ENCODE results near the gene CRYBA4. TPM values are rescaled to one million over a fixed set of nuclear protein-coding genes. Genes with fewer than 3 reads are reported as not detected.
A peak's percentile ranks its signal among the peaks of the same experiment; 100 is the strongest.

The CRYBA4 gene
- total RNA-seq, 1 donor from 2014 or later = not detected

DNA sequence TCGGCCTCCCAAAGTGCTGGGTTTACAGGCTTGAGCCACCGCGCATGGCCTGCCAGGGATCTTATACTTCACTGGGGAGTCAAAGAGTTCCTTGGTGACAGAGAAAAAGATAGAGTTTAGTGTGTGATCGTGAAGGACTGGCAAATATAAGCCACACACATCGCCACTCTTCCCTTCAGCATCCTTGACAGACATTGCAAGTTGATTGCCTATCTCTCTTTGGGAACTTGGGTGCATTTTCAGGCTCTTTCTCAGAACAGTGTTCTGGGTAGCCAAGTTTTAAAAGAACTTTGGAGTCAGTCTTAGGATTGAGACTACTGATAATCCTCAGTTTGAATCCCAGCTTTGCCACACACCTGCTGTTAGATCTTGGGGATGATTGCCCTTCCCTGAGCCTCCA lies 55.5 kb downstream of the CRYBA4 start:
- Mint-ChIP-seq H3K36me3 (ENCODE audit: low read depth) (peaks cover 6% of the 10 kb centered on the region), H3K27me3 (ENCODE audit: low read depth) (no peaks in the 10 kb centered on the region), H3K4me3 (peak overlapping the region; percentile 44), H3K4me1 (peaks cover 58% of the 10 kb centered on the region), H3K9me3 (no peaks in the 10 kb centered on the region), H3K27ac (ENCODE audit: unreplicated experiment) (no peak overlapping the region)
- DNase-seq (ENCODE audit: low read depth, low spot score) = no peak
- TF ChIP-seq, protein P1, sequence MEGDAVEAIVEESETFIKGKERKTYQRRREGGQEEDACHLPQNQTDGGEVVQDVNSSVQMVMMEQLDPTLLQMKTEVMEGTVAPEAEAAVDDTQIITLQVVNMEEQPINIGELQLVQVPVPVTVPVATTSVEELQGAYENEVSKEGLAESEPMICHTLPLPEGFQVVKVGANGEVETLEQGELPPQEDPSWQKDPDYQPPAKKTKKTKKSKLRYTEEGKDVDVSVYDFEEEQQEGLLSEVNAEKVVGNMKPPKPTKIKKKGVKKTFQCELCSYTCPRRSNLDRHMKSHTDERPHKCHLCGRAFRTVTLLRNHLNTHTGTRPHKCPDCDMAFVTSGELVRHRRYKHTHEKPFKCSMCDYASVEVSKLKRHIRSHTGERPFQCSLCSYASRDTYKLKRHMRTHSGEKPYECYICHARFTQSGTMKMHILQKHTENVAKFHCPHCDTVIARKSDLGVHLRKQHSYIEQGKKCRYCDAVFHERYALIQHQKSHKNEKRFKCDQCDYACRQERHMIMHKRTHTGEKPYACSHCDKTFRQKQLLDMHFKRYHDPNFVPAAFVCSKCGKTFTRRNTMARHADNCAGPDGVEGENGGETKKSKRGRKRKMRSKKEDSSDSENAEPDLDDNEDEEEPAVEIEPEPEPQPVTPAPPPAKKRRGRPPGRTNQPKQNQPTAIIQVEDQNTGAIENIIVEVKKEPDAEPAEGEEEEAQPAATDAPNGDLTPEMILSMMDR (conservative IDR thresholded peaks at IDR 0.05) = no peak

DNA sequence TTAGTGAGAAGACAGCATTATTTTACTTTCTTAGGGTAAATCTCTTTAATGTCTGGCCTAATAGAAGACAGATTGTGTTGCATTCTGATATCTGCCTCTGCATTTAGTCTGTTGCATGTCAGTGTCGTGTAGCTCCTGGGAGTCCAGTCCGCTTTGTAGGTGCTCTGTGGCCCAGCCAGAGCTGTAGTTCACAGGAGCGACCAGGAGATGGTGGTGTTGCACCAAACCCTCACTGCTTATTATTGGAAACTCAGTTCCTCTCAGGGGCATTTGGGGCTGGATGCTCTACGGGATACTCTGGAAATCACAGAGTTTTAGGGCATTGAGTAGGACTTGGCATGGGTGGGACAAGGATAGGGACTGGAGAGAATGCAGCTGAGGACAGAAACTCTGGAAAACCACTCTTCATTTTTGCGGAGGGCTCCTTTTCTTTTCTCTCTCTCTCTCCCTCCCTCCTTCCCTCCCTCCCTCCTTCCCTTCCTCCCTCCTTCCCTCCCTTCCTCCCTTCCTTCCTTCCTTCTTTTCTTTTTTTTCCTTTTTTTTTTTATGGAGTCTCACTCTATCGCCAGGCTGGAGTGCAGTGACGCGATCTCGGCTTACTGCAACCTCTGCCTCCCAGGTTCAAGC lies 57.4 kb downstream of the CRYBA4 start:
- DNase-seq (ENCODE audit: low read depth, low spot score) = peak; percentile 87
- peak overlapping the region; percentile 76 for H3K4me3 Mint-ChIP-seq
- H3K27ac Mint-ChIP-seq (ENCODE audit: unreplicated experiment) = no peak overlapping the region
- peaks cover 6% of the 10 kb centered on the region for H3K36me3 Mint-ChIP-seq (ENCODE audit: low read depth)
- TF ChIP-seq, protein P1 (conservative IDR thresholded peaks at IDR 0.05) = peak; percentile 87
- H3K4me1 Mint-ChIP-seq = peaks cover 41% of the 10 kb centered on the region
- no peaks in the 10 kb centered on the region for H3K27me3 Mint-ChIP-seq (ENCODE audit: low read depth)
- H3K9me3 Mint-ChIP-seq = no peaks in the 10 kb centered on the region

Other genes starting within 250 kb of the CRYBA4 start
- gene ASPHD2, start 192.7 kb upstream of the CRYBA4 start, total RNA-seq = 4.5 and 4.9 TPM in 2 replicates
- 48.5 and 50.9 TPM in 2 replicates for gene HPS4, start 138.2 kb upstream of the CRYBA4 start, total RNA-seq
- gene SRRD, start 138.1 kb upstream of the CRYBA4 start, total RNA-seq = 30.8 and 32.4 TPM in 2 replicates
- 33.6 and 34.3 TPM in 2 replicates for gene TFIP11, start 109.5 kb upstream of the CRYBA4 start, total RNA-seq
- 10.7 and 11.8 TPM in 2 replicates for gene TPST2, start 31.8 kb upstream of the CRYBA4 start, total RNA-seq
- gene CRYBB1, start 3.9 kb upstream of the CRYBA4 start, total RNA-seq = not detected in 2 replicates
- 42.0 and 45.6 TPM in 2 replicates for gene MIAT, start 35.6 kb downstream of the CRYBA4 start, total RNA-seq